Measurements from ENCODE around the gene KHDRBS2. TPM values are rescaled to one million over a fixed set of nuclear protein-coding genes. Genes with fewer than 3 reads are reported as not detected.

Gene KHDRBS2
- under 1 TPM in 1 of 3 donors, not detected in 2; 0.16 TPM for total RNA-seq

DNA sequence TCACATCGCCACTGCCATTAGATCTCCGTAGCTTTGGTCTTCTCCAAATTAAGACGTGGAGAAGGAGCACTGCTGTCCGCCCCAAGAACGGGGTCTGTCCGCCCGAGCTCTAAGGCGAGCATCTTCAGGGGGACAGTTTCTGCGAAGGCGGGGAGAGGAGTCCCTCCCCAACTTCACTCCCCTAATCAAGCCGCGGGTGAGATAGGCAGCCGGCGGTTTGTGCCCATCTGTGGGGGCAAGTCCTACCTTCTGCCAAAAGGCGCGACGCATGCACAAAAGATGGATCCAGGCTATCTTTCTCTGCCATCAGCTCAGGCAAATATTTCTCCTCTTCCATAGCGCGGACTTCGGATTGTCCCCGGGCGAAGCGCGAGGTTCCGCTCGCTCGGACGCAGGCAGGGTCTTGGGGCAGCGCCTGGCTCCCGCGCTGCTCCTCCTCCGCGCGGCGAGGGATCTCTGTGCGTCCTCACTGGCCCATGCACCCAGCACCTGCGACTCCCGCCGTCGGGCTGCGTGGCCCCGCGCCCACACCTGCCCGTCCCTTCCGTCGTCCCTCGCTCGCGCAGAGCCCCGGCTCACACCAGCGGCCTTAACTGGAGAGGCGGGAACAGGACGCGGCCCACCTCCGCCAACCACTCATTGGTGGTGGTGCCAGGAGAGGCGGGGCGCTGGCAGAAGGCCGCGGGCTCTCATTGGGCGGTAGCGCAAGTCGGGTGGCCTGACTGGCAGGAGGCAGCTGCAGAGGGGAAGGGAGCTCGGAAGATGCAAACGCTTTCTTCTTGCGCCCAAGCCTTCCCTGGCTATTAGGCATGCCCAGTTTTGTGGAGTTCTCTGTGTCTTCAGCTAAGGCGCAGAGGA, at the start of gene KHDRBS2:
Gene KHDRBS2, minus strand, starts transcription at position 614 of the 858 bp plus-strand sequence.
- TF ChIP-seq POLR2A (IDR thresholded peaks at IDR 0.05), result no peak
- TF ChIP-seq POLR2AphosphoS5 (IDR thresholded peaks at IDR 0.05), result no peak
- TF ChIP-seq, protein P1, sequence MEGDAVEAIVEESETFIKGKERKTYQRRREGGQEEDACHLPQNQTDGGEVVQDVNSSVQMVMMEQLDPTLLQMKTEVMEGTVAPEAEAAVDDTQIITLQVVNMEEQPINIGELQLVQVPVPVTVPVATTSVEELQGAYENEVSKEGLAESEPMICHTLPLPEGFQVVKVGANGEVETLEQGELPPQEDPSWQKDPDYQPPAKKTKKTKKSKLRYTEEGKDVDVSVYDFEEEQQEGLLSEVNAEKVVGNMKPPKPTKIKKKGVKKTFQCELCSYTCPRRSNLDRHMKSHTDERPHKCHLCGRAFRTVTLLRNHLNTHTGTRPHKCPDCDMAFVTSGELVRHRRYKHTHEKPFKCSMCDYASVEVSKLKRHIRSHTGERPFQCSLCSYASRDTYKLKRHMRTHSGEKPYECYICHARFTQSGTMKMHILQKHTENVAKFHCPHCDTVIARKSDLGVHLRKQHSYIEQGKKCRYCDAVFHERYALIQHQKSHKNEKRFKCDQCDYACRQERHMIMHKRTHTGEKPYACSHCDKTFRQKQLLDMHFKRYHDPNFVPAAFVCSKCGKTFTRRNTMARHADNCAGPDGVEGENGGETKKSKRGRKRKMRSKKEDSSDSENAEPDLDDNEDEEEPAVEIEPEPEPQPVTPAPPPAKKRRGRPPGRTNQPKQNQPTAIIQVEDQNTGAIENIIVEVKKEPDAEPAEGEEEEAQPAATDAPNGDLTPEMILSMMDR (IDR thresholded peaks at IDR 0.05), result no peak
- intact Hi-C loops (cut with DNase I; ENCODE audit: low total_unique reads), result no loop called here
- H3K4me1 ChIP-seq, result no peaks in the 10 kb centered on the region
- H3K27me3 ChIP-seq, result peaks cover 0 to 25% of the 10 kb centered on the region in 2 donors
- peak within 1 kb of the TSS; percentile 36 to 63 (median 47) for H3K4me3 ChIP-seq
- no peak within 1 kb of the TSS for H3K27ac ChIP-seq
- no peaks in the 10 kb centered on the region for H3K36me3 ChIP-seq
- no peaks in the 10 kb centered on the region for H3K9me3 ChIP-seq
- DNase-seq (ENCODE audit: low spot score in 2 of 2), result peak; percentile 56 to 60

DNA sequence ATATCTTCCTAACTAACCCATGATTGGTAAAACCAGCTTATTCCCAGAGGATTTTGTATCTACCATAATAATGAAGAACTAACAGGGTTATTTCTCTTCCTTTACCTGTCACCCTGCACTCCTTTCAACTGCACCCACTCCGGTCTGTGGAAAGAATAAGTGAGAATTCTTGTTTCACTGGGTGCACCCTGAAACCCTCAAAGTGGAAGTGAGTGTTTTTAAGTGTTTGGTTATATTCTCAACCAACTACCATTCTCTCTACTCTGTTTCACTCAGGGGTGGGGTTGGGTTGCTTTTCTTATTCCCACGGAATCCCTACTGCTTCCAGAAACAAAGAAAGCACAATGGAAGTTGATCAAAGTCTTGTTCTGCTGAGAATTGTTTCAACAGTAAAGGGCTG, 42.6 kb upstream of the KHDRBS2 start:
- H3K27me3 ChIP-seq, result no peaks in the 10 kb centered on the region
- no peak for TF ChIP-seq POLR2A (IDR thresholded peaks at IDR 0.05)
- TF ChIP-seq POLR2AphosphoS5 (IDR thresholded peaks at IDR 0.05), result no peak
- TF ChIP-seq, protein P1 (IDR thresholded peaks at IDR 0.05), result no peak
- H3K27ac ChIP-seq, result no peak overlapping the region
- intact Hi-C loops (cut with DNase I; ENCODE audit: low total_unique reads), result no loop called here
- H3K4me1 ChIP-seq, result no peaks in the 10 kb centered on the region
- H3K36me3 ChIP-seq, result no peaks in the 10 kb centered on the region
- no peak for DNase-seq (ENCODE audit: low spot score in 2 of 2)
- H3K4me3 ChIP-seq, result no peak overlapping the region
- H3K9me3 ChIP-seq, result peaks cover 0 to 12% of the 10 kb centered on the region in 2 donors

DNA sequence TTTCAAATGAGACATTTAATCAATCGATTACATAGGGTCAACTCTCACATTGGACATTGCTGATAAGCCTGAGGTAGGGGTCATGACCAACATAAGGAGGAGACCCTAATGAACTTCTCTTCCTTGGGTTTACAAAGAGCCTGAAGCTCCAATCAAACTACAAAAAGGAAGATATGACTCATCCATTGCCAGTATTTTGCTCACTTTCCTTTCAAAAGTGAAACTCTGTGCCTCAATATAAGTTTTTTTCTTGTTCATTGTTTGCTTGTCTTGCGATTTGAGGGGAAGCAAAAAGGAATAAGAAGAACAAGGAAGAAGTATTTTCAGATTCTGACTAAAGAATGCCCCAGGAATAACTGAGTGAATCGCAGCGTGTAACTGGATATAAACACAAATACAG, 38.8 kb upstream of the KHDRBS2 start:
- intact Hi-C loops (cut with DNase I; ENCODE audit: low total_unique reads), result no loop called here
- Histone ChIP-seq H3K4me1 (no peaks in the 10 kb centered on the region), H3K36me3 (no peaks in the 10 kb centered on the region), H3K9me3 (no peaks in the 10 kb centered on the region), H3K27ac (no peak overlapping the region), H3K27me3 (no peaks in the 10 kb centered on the region), H3K4me3 (no peak overlapping the region)
- TF ChIP-seq POLR2A (IDR thresholded peaks at IDR 0.05) (no peak), POLR2AphosphoS5 (IDR thresholded peaks at IDR 0.05) (no peak)
- TF ChIP-seq, protein P1 (IDR thresholded peaks at IDR 0.05), result no peak
- no peak for DNase-seq (ENCODE audit: low spot score in 2 of 2)

- H3K27ac ChIP-seq, result no peak overlapping the region
- DNase-seq (ENCODE audit: low spot score in 2 of 2), result no peak
- H3K27me3 ChIP-seq, result no peaks in the 10 kb centered on the region
- intact Hi-C loops (cut with DNase I; ENCODE audit: low total_unique reads), result no loop called here
- H3K4me3 ChIP-seq, result no peak overlapping the region
- no peaks in the 10 kb centered on the region for H3K4me1 ChIP-seq
- H3K36me3 ChIP-seq, result no peaks in the 10 kb centered on the region
- H3K9me3 ChIP-seq, result no peaks in the 10 kb centered on the region
- TF ChIP-seq POLR2A (IDR thresholded peaks at IDR 0.05) (no peak), POLR2AphosphoS5 (IDR thresholded peaks at IDR 0.05) (no peak)
- TF ChIP-seq, protein P1 (IDR thresholded peaks at IDR 0.05), result no peak
These were observed 37.9 kb upstream of the KHDRBS2 start for GRCh38 chr6:62323818-62324431.

Measured in breast epithelium (tissue), 4 donors.